GM21360 (cell line): ENCODE results near the gene UBR7.
A peak's percentile ranks its signal among the peaks of the same experiment; 100 is the strongest.
"Not testable (repeated sequence)": the region's sequence is repeated elsewhere in the genome, so short reads cannot be mapped to it uniquely, and the experiment has no call there.

Experiments
- ATAC-seq: cut with Tn5 transposase; IDR thresholded peaks from one replicate; pipeline ENCODE4 v1.9.1; 2021; ENCODE audit warnings: mild to moderate bottlenecking, moderate library complexity; ENCODE audit not compliant: unreplicated experiment

UBR7 gene

GRCh38 chr14:93206793-93207467 lies at the start of gene UBR7, which contains the start of gene GON7:
Gene UBR7, plus strand, starts transcription at chr14:93207256. Its CDS starts 36 bp downstream, at chr14:93207292.
Gene GON7, minus strand, starts transcription at chr14:93207065. Its CDS starts 28 bp downstream, at chr14:93207037.
- peak; percentile 72 for ATAC-seq

- ATAC-seq = not testable (repeated sequence)
Observed at GRCh38 chr14:93158349-93158748, 48.7 kb upstream of the UBR7 start.

- ATAC-seq = not testable (repeated sequence)
Observed at GRCh38 chr14:93159625-93160352, 47.3 kb upstream of the UBR7 start.

GRCh38 chr14:93160353-93160801 lies 46.7 kb upstream of the UBR7 start:
- ATAC-seq = no peak

GRCh38 chr14:93161411-93161940 lies 45.6 kb upstream of the UBR7 start:
- no peak for ATAC-seq

GRCh38 chr14:93163564-93163963 lies 43.5 kb upstream of the UBR7 start:
- ATAC-seq = no peak

- not testable (repeated sequence) for ATAC-seq
Observed at GRCh38 chr14:93165271-93166265, 41.5 kb upstream of the UBR7 start.

GRCh38 chr14:93168610-93169009 lies 38.4 kb upstream of the UBR7 start:
- not testable (repeated sequence) for ATAC-seq

- ATAC-seq = not testable (repeated sequence)
Observed at GRCh38 chr14:93169619-93170018, 37.4 kb upstream of the UBR7 start.

- ATAC-seq = not testable (repeated sequence)
Observed at GRCh38 chr14:93170141-93170540, 36.9 kb upstream of the UBR7 start.

GRCh38 chr14:93171376-93171775 lies 35.7 kb upstream of the UBR7 start:
- no peak for ATAC-seq

GRCh38 chr14:93173943-93174395 lies 33.1 kb upstream of the UBR7 start:
- ATAC-seq = no peak

- ATAC-seq = not testable (repeated sequence)
Observed at GRCh38 chr14:93174731-93175130, 32.3 kb upstream of the UBR7 start.

GRCh38 chr14:93175492-93175891 lies 31.6 kb upstream of the UBR7 start:
- no peak for ATAC-seq

- no peak for ATAC-seq
Observed at GRCh38 chr14:93183596-93184317, 23.3 kb upstream of the UBR7 start.

GRCh38 chr14:93184391-93185348 lies 22.4 kb upstream of the UBR7 start, which contains the start of the genes LYSET and MOAP1:
Gene LYSET, plus strand, starts transcription at chr14:93185317. Its CDS starts 89 bp downstream, at chr14:93185406.
Gene MOAP1, minus strand, starts transcription at chr14:93184897. Its CDS starts 655 bp downstream, at chr14:93184242.
- ATAC-seq = peak; percentile 87

GRCh38 chr14:93185349-93185720 lies 21.7 kb upstream of the UBR7 start:
- no peak for ATAC-seq

GRCh38 chr14:93186466-93186865 lies 20.6 kb upstream of the UBR7 start:
- ATAC-seq = no peak

- ATAC-seq = no peak
Observed at GRCh38 chr14:93186956-93187355, 20.1 kb upstream of the UBR7 start.
